ENCODE results near the gene ILKAP. TPM values are rescaled to one million over a fixed set of nuclear protein-coding genes. Genes with fewer than 3 reads are reported as not detected.

ILKAP gene
- total RNA-seq, 1 experiment from 2014 or later, result 41.5 TPM

GRCh38 chr2:238143239-238143951, 60.1 kb downstream of the ILKAP start:
- Histone ChIP-seq H4K20me1 (ENCODE audit: control insufficient read depth, insufficient read depth, insufficient read length) (peaks cover 2% of the 10 kb centered on the region), H2AFZ (ENCODE audit: low read length) (no peak overlapping the region), H3K27me3 (ENCODE audit: insufficient read depth, low read length) (no peaks in the 10 kb centered on the region), H4K5ac (ENCODE audit: insufficient read length, low read depth, low read length) (no peak overlapping the region), H3K23ac (ENCODE audit: insufficient read length, low read depth, low read length) (no peak overlapping the region), H2BK15ac (ENCODE audit: low read depth, low read length) (no peak overlapping the region), H2BK5ac (ENCODE audit: insufficient read length, low read length) (no peak overlapping the region), H3T11ph (ENCODE audit: low read length) (no peak overlapping the region), H4K91ac (ENCODE audit: insufficient read length, low read depth, low read length) (no peak overlapping the region), H3K56ac (ENCODE audit: insufficient read length, low read depth, low read length) (no peak overlapping the region), H3K4ac (ENCODE audit: low read depth, low read length) (no peak overlapping the region), H2BK20ac (ENCODE audit: low read depth, low read length, poor library complexity, severe bottlenecking) (no peak overlapping the region), H3K27ac (ENCODE audit: insufficient read length, low read depth, low read length) (no peak overlapping the region), H2AK5ac (ENCODE audit: insufficient read length, low read length) (no peak overlapping the region), H3K4me1 (ENCODE audit: insufficient read depth, low read length) (no peaks in the 10 kb centered on the region), H3K14ac (ENCODE audit: insufficient read depth, low read length) (no peak overlapping the region), H3K4me2 (ENCODE audit: insufficient read depth, insufficient read length, low read length) (no peak overlapping the region), H2BK12ac (ENCODE audit: insufficient read length, low read depth, low read length) (no peak overlapping the region), H3K9ac (ENCODE audit: extremely low read depth, insufficient read length, low read length) (no peak overlapping the region), H3K18ac (ENCODE audit: insufficient read length, low read depth, low read length) (no peak overlapping the region), H2BK120ac (ENCODE audit: low read depth, low read length, poor library complexity, severe bottlenecking) (no peak overlapping the region), H3K23me2 (ENCODE audit: insufficient read length, low read depth, low read length, poor library complexity, severe bottlenecking) (no peaks in the 10 kb centered on the region), H3K79me1 (ENCODE audit: insufficient read depth, low read depth, low read length, poor library complexity, severe bottlenecking) (no peaks in the 10 kb centered on the region), H3K9me3 (ENCODE audit: control insufficient read depth, low read depth, low read length) (no peaks in the 10 kb centered on the region), H3K79me2 (ENCODE audit: insufficient read depth, low read length) (no peaks in the 10 kb centered on the region), H4K8ac (replicated peaks; ENCODE audit: insufficient read length, low read depth, low read length) (no peak overlapping the region)
- no peak for TF ChIP-seq CTCF (conservative IDR thresholded peaks at IDR 0.05)
- DNase-seq, result no peak
- H3K27me3 Mint-ChIP-seq (ENCODE audit: low read depth), result no peaks in the 10 kb centered on the region; the same call in 1 of the 2 replicates
- no peaks in the 10 kb centered on the region for H3K9me3 Mint-ChIP-seq
- no peak overlapping the region for H3K4me3 Mint-ChIP-seq
- no peak overlapping the region for H3K27ac Mint-ChIP-seq
- no CpG with 5 or more reads among the region's 20 CpGs for WGBS (ENCODE audit: extremely low coverage, insufficient read length, low lambda C conversion rate)
- no peaks in the 10 kb centered on the region for H3K36me3 Mint-ChIP-seq (ENCODE audit: insufficient read depth in 1 of 3, low read depth in 3 of 3)
- no peaks in the 10 kb centered on the region for H3K4me1 Mint-ChIP-seq

All from H9 (cell line).